GM19468 (cell line): ENCODE measurements around the gene ASCL3.
"Not testable (repeated sequence)": the region's sequence is repeated elsewhere in the genome, so short reads cannot be mapped to it uniquely, and the experiment has no call there.

Experiments used
- ATAC-seq: cut with Tn5 transposase; IDR thresholded peaks from one replicate; pipeline ENCODE4 v1.9.1; 2021; ENCODE audit warnings: mild to moderate bottlenecking, moderate library complexity, moderate number of reproducible peaks; ENCODE audit not compliant: unreplicated experiment; ENCODE audit errors: extremely low read depth

ASCL3 gene, protein sequence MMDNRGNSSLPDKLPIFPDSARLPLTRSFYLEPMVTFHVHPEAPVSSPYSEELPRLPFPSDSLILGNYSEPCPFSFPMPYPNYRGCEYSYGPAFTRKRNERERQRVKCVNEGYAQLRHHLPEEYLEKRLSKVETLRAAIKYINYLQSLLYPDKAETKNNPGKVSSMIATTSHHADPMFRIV

GRCh38 chr11:8942518-8943066 is at the start of gene ASCL3:
ASCL3 (minus strand) TSS chr11:8943016; CDS start chr11:8938161, 4,855 bp downstream.
- ATAC-seq, result no peak

GRCh38 chr11:8989453-8989852 is 46.6 kb upstream of the ASCL3 start:
- ATAC-seq, result no peak

- ATAC-seq, result no peak
These were observed 45.8 kb upstream of the ASCL3 start for GRCh38 chr11:8988329-8989234.

DNA sequence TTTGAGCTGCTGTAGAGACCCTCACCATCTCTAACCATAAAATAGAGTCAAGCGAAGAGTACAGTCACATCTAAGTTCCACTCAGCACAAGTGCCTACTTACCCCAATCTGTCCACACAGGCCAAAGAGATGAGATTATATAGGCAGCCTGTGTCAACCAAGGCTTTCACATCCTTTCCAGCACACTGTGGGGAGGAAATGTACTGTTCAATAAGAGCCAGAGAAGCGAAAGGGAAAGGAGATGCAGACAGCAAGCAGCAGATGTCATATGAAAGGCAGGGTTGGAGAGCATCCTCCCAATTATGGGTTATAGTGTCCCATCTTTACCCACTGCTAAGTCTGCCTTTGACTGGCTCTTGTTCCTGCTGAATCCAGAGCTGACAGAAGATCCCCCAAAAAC is 44.6 kb upstream of the ASCL3 start:
- no peak for ATAC-seq

- ATAC-seq, result not testable (repeated sequence)
These were observed 44.0 kb upstream of the ASCL3 start for GRCh38 chr11:8986772-8987171.

GRCh38 chr11:8985462-8985861 is 42.6 kb upstream of the ASCL3 start:
- no peak for ATAC-seq

DNA sequence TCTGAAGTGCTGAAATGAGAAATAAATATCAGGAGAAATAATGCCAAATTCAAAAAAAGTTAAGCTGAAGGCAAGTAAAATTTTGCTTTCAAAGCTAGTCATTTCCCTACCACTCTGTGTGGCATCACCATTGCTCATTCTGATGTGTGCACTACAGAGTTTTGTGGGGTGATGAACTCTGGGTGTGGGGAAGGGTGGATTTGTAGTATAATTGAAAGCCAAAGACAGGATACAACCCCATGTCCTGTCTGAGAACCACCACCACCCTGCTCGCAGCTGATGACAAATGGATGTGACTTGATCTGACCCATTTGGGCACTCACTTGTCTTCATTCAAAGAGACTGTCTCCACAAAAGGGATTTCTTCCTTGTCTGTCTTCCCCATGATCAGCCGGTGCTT is 40.7 kb upstream of the ASCL3 start:
- ATAC-seq, result no peak

DNA sequence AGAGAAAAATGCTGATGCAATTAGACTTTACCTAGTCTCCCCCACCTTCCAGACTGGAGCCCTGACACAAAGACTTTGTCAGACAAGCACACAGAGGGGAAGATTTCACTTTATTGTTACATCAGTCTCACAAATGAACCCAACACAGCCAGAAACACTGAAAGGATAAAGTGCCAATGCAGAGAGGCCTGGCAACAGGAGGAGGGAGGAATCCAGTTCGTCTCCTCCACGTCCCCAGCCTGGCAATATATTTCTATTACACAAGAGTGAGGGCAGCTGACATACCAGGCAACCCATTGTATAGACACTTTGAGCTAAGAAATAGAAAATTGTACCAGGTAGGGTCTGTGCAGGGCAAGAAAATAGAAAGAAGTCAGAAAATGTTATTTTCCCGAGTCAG is 37.7 kb upstream of the ASCL3 start:
- ATAC-seq, result no peak

DNA sequence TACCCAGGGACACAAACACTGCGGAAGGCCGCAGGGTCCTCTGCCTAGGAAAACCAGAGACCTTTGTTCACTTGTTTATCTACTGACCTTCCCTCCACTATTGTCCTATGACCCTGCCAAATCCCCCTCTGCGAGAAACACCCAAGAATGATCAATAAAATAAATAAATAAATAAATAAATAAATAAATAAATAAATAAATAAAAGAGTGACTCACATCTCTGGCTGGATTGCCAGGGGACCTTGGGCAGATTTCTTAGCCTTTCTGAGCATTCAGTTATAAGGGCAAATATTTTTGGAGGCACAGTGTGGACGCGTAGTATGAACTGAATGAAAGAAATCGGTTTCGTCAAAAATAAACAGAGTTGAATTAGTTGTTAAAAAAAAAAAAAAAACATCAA is 36.5 kb upstream of the ASCL3 start:
- not testable (repeated sequence) for ATAC-seq

GRCh38 chr11:8973121-8973520 is 30.3 kb upstream of the ASCL3 start:
- ATAC-seq, result no peak

DNA sequence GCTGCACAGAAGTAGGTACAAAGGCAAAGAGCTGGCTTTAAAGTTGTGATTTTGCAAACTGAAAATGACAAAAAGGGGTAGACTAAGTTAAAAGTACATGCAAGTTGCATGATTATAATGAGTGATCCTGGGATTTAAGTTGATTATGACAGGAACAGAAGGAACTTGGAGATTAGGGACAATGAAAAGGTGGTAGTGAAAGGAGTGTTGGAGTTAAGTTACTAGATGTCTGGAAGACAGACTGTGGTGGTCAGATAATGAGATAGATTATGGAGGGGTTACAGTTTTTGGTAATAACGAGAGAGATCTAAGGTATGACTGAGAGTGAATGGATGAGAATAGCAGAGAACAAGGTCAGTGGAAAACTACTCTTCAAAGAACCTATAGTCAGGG is 29.1 kb upstream of the ASCL3 start:
- ATAC-seq, result no peak

DNA sequence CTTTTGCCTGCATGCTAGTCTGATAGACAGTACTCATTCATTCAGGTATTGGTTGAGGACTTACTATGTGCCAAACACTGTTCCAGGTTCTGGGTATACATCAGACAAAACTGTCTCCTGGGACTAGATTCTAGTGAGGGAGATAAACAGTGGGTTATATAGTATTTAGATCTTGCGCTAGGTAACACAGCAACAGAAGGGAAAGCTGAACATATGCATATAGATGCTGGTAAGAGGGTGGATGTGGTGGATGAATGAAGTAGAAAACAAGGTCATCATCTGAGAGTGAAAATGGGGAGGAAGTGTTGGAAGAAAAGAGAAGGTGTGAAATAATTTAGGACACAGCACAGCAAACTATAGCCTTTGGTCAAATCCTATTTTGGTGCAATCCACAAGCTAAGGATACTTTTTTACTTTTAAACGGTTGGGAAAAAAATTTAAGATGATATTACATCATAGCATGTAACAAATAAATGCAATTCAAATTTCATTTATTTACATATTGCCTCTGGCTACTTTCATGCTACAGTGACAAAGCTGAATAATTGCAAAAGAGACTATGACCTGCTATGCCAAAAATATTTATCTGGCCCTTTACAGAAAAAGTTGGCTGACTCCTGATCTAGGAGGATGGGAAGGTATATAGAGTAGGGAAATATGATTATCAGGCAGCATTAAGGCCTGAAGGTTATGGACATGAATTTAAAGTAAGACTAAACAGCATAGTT is 28.5 kb upstream of the ASCL3 start:
- ATAC-seq, result no peak

- no peak for ATAC-seq
These were observed 24.4 kb upstream of the ASCL3 start for GRCh38 chr11:8967184-8967583.

- peak; percentile 84 for ATAC-seq
These were observed 21.8 kb upstream of the ASCL3 start, which contains the start of gene TMEM9B for GRCh38 chr11:8964324-8965320. TMEM9B (minus strand) TSS chr11:8964442; CDS start chr11:8964313, 129 bp downstream.

GRCh38 chr11:8963569-8964323 is 20.9 kb upstream of the ASCL3 start:
- peak; percentile 50 for ATAC-seq

DNA sequence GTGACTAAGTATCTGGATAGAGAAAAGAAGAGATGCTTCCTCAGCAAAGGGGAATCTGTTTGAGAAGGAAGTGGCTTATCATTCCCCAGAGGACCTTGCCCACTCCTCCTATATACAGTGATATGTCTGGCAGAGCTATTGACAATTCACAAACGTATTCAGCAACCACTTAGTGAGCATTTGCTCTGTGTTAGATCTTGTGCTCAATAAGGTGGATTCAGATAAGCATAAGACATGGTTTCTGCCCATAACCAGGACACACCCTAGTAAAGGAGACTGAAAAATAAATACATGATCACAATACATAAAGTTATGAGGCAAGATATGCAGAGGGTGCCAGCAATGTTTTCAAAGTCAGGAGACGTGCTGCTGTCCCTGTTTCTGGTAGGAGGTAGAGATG is 20.0 kb upstream of the ASCL3 start:
- ATAC-seq, result no peak

GRCh38 chr11:8961401-8961800 is 18.6 kb upstream of the ASCL3 start:
- ATAC-seq, result no peak

DNA sequence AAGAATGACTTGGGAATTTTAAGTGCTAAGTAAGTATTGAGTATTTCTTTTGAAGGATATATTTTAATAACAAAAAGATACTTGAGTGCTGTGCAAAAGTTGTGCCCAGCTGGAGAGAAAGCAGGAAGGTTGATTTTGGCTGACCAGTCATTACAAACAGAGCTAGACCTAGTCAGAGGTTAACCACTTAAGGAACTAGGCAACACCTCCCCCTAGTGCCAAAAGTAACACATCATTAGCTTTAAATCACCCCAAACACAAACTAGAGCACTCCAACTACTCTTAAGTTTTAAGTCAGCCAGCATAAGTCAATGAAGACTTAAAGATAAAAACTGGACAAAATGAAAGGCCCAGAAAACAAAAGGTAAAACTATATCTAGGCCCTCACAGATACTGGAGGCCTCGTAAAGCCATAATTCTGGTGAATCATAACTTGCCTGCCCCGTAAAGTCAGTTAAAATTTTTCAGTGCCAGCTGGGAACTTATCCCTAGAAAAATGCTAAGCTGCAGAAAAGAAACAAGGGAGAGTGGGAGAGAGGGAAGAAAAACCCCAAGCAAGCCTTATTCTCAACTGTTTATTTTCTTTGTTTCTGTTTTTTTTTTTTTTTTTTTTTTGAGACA is 16.8 kb upstream of the ASCL3 start:
- ATAC-seq, result no peak
